HUES64 (cell line): ENCODE data around the gene LYG2. TPM values are rescaled to one million over a fixed set of nuclear protein-coding genes. Genes with fewer than 3 reads are reported as not detected.
"Not testable (repeated sequence)": the region's sequence is repeated elsewhere in the genome, so short reads cannot be mapped to it uniquely, and the experiment has no call there.

Experiments
- H3K27ac ChIP-seq: 2 replicates; pipeline ENCODE4 v1.7.0; 2013; ENCODE audit warnings: low read depth, low read length, inconsistent platforms
- H3K27me3 ChIP-seq: 2 replicates; pipeline ENCODE4 v1.6.1; 2013; ENCODE audit warnings: mild to moderate bottlenecking, low read length; ENCODE audit not compliant: insufficient read depth
- H3K36me3 ChIP-seq: 2 replicates; pipeline ENCODE4 v1.6.1; 2013; ENCODE audit warnings: mild to moderate bottlenecking, low read length; ENCODE audit not compliant: insufficient read depth
- H3K4me1 ChIP-seq: 2 replicates; pipeline ENCODE4 v1.6.1; 2013; ENCODE audit warnings: mild to moderate bottlenecking, low read length, moderate library complexity; ENCODE audit not compliant: insufficient read depth
- H3K4me3 ChIP-seq: 2 replicates; pipeline ENCODE4 v1.5.1; 2013; ENCODE audit warnings: mild to moderate bottlenecking, low read length, moderate library complexity
- H3K9ac ChIP-seq: 2 replicates; pipeline ENCODE4 v1.6.1; 2013; ENCODE audit warnings: mild to moderate bottlenecking, low read depth, low read length
- H3K9me3 ChIP-seq: 2 replicates; pipeline ENCODE4 v1.6.1; 2013; ENCODE audit warnings: low read depth, low read length; ENCODE audit not compliant: insufficient read depth
- WGBS: fragments of 150-250, 120-280 bp; methylation state at CpG from one replicate; pipeline ENCODE4 v1.1.7; 2013; ENCODE audit warnings: missing lambda C conversion rate; 5-methylcytosine and 5-hydroxymethylcytosine counted together
- polyA plus RNA-seq, 2 experiments: library from polyadenylated mRNA; stranded (reverse); fragments of 50-300 nt; gene quantifications; one replicate each; pipeline ENCODE4 v1.2.3, GENCODE V29; 2013

LYG2 gene, protein sequence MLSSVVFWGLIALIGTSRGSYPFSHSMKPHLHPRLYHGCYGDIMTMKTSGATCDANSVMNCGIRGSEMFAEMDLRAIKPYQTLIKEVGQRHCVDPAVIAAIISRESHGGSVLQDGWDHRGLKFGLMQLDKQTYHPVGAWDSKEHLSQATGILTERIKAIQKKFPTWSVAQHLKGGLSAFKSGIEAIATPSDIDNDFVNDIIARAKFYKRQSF
- not detected for polyA plus RNA-seq (2013, experiment 1 of 2)
- polyA plus RNA-seq (2013, experiment 2 of 2): 0.44 TPM

- Histone ChIP-seq H3K4me3 (no peak within 1 kb of the TSS), H3K4me1 (no peaks in the 10 kb centered on the region), H3K9me3 (peaks cover 9% of the 10 kb centered on the region), H3K9ac (no peak within 1 kb of the TSS), H3K27me3 (no peaks in the 10 kb centered on the region), H3K27ac (no peak within 1 kb of the TSS), H3K36me3 (no peaks in the 10 kb centered on the region)
- WGBS: 88% methylated on average over 6 of the region's 7 CpGs
Observed at GRCh38 chr2:99255491-99256318, at the start of gene LYG2. Gene LYG2 (minus strand): TSS chr2:99255666. CDS start chr2:99254260, 1,406 bp downstream.

DNA sequence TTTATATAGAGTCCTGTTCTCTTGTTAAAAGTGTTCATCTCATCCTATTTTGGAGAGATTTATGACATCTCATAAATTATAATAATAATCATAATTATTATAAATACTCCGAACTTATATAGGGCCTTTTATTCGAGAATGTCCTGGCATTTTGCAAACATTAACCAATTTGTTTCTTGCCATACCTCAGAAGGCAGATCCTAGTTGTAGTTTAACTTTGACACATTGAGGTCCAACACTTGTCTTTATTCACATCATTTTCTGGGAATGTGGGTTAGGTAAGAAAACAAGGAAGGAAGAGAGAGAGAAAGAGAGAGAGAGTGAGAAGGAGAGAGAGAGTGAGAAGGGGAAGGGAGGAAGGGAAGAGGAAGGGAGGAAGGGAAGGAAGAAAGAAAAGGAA lies 45.6 kb upstream of the LYG2 start, which contains the start of gene LYG1:
LYG1 (minus strand) TSS at position 101 of the 400 bp plus-strand sequence. CDS start 5,527 bp downstream, outside the sequence.
- not testable (repeated sequence) for H3K27me3 ChIP-seq, H3K4me3 ChIP-seq, H3K36me3 ChIP-seq, H3K9ac ChIP-seq, H3K9me3 ChIP-seq, H3K4me1 ChIP-seq, H3K27ac ChIP-seq
- WGBS: no CpG with 5 or more reads among the region's 2 CpGs

GRCh38 chr2:99299580-99299979 lies 44.1 kb upstream of the LYG2 start:
- 94% methylated on average over 7 of the region's 7 CpGs for WGBS
- H3K9ac ChIP-seq: no peak overlapping the region
- H3K4me3 ChIP-seq: no peak overlapping the region
- H3K4me1 ChIP-seq: no peaks in the 10 kb centered on the region
- H3K27me3 ChIP-seq: no peaks in the 10 kb centered on the region
- no peaks in the 10 kb centered on the region for H3K9me3 ChIP-seq
- H3K36me3 ChIP-seq: no peaks in the 10 kb centered on the region
- H3K27ac ChIP-seq: no peak overlapping the region

DNA sequence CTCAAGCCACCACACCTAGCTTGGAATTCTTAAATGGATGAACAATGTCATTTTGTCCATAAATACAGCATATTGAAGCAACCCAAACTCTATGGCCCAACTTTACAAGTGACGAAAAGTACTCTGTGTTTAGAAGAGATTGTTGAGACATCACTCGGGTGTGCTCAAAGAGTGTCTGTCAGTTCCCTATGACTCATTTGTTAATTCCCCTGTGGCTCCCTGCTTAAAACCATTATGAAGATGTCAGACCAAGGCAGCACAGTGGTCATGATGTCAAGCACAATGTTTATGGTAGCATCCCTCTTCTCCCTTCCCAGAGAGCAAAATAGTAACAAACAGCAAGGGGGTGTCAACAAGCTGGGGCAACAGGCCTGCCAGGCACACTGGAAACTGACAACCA lies 42.5 kb upstream of the LYG2 start:
- WGBS: 91% methylated on average over 2 of the region's 2 CpGs
- Histone ChIP-seq H3K9ac (no peak overlapping the region), H3K4me3 (no peak overlapping the region), H3K27ac (no peak overlapping the region), H3K9me3 (no peaks in the 10 kb centered on the region), H3K27me3 (no peaks in the 10 kb centered on the region), H3K4me1 (no peaks in the 10 kb centered on the region), H3K36me3 (no peaks in the 10 kb centered on the region)

GRCh38 chr2:99285526-99285925 lies 30.1 kb upstream of the LYG2 start:
- no peaks in the 10 kb centered on the region for H3K27me3 ChIP-seq
- 96% methylated on average over 7 of the region's 7 CpGs for WGBS
- peaks cover 16% of the 10 kb centered on the region for H3K4me1 ChIP-seq
- no peaks in the 10 kb centered on the region for H3K36me3 ChIP-seq
- no peak overlapping the region for H3K4me3 ChIP-seq
- H3K9ac ChIP-seq: no peak overlapping the region
- no peak overlapping the region for H3K27ac ChIP-seq
- H3K9me3 ChIP-seq: no peaks in the 10 kb centered on the region

DNA sequence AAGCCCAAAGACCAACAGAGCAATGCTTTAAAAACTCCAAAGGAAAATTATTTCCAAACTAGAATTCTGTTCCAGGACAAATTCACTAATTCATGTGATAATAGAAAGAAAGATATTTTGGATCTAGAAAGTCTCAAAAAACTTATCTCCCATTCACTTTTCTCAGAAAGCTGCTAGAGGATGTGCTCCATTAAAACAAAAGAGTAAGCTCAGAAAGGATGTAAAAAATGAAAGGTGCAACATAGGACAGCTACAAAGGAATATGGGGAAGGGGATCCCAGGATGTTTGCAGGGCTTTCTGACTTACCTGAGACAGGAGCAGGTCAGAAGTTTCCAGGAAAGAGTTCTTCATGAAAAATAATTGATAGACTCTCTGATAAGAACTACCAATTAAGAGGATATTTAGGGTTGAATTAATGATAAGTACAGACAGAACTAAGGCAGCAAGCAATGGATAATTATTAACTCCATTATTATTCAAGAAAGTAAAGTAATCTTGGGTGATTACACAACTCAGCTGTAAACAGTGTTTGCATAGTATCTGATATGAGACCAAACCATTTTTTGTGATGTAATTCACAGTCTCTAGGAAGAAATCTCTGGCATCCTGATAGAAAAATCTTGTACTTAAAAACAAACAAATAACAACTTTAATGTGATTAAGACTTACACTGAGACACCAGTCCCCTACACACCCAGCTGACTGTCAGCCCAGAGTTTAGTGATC lies 24.7 kb upstream of the LYG2 start:
- Histone ChIP-seq H3K9me3 (0 out of 2 replicates have a peak, but pooled peaks cover 4% of the 10 kb centered on the region), H3K4me1 (peaks cover 16% of the 10 kb centered on the region), H3K27ac (no peak overlapping the region), H3K9ac (no peak overlapping the region), H3K36me3 (no peaks in the 10 kb centered on the region), H3K27me3 (no peaks in the 10 kb centered on the region), H3K4me3 (no peak overlapping the region)

DNA sequence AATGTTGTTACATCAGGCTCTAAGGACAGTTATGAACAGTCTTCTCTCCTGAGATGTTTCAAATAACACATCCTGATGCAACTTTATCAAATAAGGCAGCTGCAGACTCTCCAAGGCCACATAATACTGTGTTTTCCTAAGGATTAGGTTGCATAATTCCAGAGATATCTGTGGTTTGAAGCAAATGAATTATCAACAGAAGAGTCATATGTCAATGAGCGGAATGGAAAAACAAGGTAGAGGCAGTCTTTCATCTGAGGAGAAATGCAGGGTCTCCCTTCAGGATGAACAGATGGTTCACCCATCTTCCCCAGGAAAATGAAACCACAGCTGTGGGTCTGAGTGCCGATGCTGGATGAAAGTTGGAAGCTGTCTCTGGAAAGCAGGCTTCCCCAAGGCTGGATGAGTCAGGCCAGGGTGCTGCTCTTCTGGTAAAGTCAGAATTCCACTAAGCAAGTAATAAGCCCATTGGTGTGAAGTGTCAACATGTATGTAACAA lies 23.4 kb upstream of the LYG2 start:
- 91% methylated on average over 2 of the region's 2 CpGs for WGBS
- no peak overlapping the region for H3K9ac ChIP-seq
- H3K27ac ChIP-seq: no peak overlapping the region
- 0 out of 2 replicates have a peak, but pooled peaks cover 4% of the 10 kb centered on the region for H3K9me3 ChIP-seq
- H3K4me3 ChIP-seq: no peak overlapping the region
- no peaks in the 10 kb centered on the region for H3K36me3 ChIP-seq
- H3K4me1 ChIP-seq: peaks cover 16% of the 10 kb centered on the region
- H3K27me3 ChIP-seq: no peaks in the 10 kb centered on the region

GRCh38 chr2:99278195-99278765 lies 22.8 kb upstream of the LYG2 start:
- H3K9ac ChIP-seq, H3K27ac ChIP-seq, H3K9me3 ChIP-seq, H3K36me3 ChIP-seq, H3K27me3 ChIP-seq, H3K4me3 ChIP-seq: not testable (repeated sequence)
- H3K4me1 ChIP-seq: peaks cover 16% of the 10 kb centered on the region
- WGBS: 98% methylated on average over 4 of the region's 5 CpGs

DNA sequence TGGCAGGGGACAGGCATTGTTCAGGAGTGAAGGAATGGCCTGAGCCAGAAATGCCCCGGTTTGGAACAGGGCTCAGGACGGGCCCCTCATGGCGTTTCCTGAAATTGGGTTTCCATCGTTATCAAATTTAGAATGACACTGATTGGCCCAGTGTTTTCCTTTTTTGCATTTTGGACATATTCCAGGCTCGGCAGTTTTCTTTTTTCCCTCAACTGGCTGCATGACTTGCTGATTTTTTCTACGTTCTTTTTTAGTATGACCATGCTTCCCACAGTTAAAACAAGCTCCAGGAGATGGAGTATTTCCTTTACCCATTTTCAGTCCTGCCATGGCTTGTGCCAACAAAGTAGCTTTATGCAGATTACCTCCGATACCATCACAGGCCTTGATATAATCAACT lies 20.4 kb upstream of the LYG2 start:
- no peak overlapping the region for H3K27ac ChIP-seq
- no peak overlapping the region for H3K4me3 ChIP-seq
- H3K27me3 ChIP-seq: no peaks in the 10 kb centered on the region
- H3K36me3 ChIP-seq: no peaks in the 10 kb centered on the region
- 93% methylated on average over 7 of the region's 7 CpGs for WGBS
- peaks cover 20% of the 10 kb centered on the region for H3K9me3 ChIP-seq
- H3K4me1 ChIP-seq: 0 out of 2 replicates have a peak, but pooled peaks cover 3% of the 10 kb centered on the region
- H3K9ac ChIP-seq: no peak overlapping the region

GRCh38 chr2:99261242-99261641 lies 5.8 kb upstream of the LYG2 start:
- WGBS: 77% methylated on average over 4 of the region's 4 CpGs
- H3K9me3 ChIP-seq: no peaks in the 10 kb centered on the region
- no peak overlapping the region for H3K9ac ChIP-seq
- no peak overlapping the region for H3K4me3 ChIP-seq
- no peaks in the 10 kb centered on the region for H3K4me1 ChIP-seq
- no peaks in the 10 kb centered on the region for H3K36me3 ChIP-seq
- H3K27ac ChIP-seq: no peak overlapping the region
- no peaks in the 10 kb centered on the region for H3K27me3 ChIP-seq
